OCI-LY7 (cell line): Measurements from ENCODE around the gene CA14.

Source experiments
- EZH2phosphoT487 ChIP-seq: fragments of 200-600 bp; sonication (generic); IDR thresholded peaks from 2 replicates; pipeline ENCODE4 v1.6.1; 2018; ENCODE audit warnings: low read depth, borderline replicate concordance, mild to moderate bottlenecking, mixed run types, antibody characterized with exemption, low read length, moderate library complexity, mixed read lengths
- TF ChIP-seq, protein P1 (sequence below): fragments of 200-600 bp; sonication (generic); conservative IDR thresholded peaks from 2 replicates; pipeline ENCODE4 v1.5.1; 2014; ENCODE audit warnings: mild to moderate bottlenecking, antibody characterized with exemption, low read length, moderate library complexity, mixed read lengths

DNA sequence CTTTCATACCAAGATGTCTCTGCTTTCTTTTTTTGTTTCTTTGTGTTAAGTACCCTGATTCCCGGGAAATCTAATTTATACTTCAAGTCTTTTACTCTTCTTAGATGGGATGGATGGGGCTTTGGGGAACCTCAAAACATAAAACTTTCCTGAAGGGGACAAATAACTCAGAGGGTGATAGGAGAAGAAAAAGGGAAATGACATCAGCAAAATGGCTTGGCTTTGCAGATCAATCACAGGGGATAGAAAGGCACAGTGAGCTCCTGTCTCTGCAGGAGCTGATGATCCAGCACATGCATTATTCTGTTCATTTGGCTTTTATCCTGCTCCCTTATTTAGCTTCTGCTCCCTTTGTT, 1.4 kb upstream of the CA14 start:
- TF ChIP-seq, protein P1, sequence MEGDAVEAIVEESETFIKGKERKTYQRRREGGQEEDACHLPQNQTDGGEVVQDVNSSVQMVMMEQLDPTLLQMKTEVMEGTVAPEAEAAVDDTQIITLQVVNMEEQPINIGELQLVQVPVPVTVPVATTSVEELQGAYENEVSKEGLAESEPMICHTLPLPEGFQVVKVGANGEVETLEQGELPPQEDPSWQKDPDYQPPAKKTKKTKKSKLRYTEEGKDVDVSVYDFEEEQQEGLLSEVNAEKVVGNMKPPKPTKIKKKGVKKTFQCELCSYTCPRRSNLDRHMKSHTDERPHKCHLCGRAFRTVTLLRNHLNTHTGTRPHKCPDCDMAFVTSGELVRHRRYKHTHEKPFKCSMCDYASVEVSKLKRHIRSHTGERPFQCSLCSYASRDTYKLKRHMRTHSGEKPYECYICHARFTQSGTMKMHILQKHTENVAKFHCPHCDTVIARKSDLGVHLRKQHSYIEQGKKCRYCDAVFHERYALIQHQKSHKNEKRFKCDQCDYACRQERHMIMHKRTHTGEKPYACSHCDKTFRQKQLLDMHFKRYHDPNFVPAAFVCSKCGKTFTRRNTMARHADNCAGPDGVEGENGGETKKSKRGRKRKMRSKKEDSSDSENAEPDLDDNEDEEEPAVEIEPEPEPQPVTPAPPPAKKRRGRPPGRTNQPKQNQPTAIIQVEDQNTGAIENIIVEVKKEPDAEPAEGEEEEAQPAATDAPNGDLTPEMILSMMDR = peak; percentile 2; the same call in 1 of the 2 replicates
- no peak for TF ChIP-seq EZH2phosphoT487
